ENCODE data around the gene FBXW9.

GRCh38 chr19:12696366-12697335 lies at the start of gene FBXW9:
- TF ChIP-seq CTCF (IDR thresholded peaks at IDR 0.05): no peak
- TF ChIP-seq ZFX (IDR thresholded peaks at IDR 0.05; ENCODE audit: borderline replicate concordance): no peak
